ENCODE results near the gene PHLDB3.
"Not testable (repeated sequence)": the region's sequence is repeated elsewhere in the genome, so short reads cannot be mapped to it uniquely, and the experiment has no call there.

PHLDB3 gene

DNA sequence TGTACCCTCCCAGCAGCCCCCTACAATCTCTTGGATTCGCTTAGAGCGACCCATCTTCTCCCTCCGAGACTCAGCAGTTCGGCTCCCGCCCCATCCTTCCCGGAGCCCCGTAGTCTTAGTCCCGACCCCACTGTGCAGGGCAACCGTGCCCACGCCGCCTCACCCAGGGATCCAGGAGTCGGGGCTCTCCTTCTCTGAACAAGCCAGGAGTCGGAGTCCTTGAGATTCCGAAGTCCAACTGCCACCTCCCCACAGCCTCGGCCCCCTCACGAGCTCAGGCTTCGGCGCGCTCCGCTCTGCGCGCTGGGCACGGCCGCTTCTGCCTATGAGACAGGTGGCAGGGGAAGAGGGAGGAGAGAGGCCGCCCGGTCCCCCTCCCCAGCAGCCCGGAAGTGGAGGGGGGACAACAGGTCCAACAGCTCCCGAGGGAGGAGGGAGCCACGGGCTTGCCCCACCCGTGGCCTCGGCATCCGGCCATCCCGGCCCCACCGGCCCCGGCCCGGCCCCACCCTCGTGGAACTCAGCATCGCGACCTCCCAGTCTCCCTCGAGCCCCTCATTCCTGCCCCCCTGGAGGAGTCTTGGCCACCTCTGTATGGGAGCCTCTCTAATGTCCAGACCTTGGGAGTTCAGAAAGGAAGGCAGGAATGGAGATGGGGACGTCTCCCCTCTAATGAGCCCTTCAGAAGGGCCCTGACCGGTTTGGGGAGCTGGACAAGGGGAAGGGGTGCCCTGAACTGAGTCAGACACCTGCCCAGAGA, at the start of gene PHLDB3:
PHLDB3 (minus strand) TSS at position 321 of the 760 bp plus-strand sequence. CDS start 628 bp downstream, outside the sequence.
- no peak for FAIRE-seq

DNA sequence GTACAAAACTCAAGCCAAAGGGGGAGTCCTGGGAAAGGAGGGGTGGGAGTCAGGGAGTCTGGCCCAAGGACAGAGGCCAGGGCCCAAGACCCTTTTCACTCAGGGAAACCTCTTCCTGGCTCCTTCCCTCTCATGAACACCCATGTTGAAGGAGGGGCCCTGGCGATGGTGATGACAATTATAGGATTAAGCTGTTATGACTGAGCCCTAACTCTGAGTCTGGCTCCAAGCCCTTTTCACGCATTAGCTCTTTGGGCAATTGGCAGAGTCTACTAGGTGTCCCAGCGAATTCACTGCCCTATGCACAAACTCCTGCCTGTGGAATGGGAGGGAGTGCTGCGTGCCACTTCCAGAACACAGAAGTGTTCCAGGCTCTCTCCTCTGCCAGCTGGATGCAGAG, 49.1 kb upstream of the PHLDB3 start:
- FAIRE-seq = no peak

DNA sequence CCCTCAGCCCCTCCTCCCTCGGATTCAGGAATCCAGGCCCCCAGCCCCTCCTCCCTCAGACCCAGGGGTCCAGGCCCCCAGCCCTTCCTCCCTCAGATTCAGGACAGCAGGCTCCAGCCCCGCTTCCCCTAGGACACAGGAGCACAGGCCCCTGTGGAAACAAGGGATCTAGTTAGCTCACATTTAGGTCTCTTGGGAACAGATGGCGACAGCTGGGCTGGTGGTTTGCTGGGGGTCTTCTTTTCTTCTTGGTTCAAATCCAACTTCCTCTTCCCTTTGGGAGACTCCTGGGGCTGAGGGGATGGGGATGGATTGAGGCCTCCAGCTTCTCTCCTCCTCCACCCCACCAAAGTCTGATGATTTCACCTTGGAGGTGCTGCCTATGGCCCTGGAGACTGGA, 48.1 kb upstream of the PHLDB3 start:
- no peak for FAIRE-seq

GRCh38 chr19:43552198-43552450, 47.6 kb upstream of the PHLDB3 start:
- no peak for FAIRE-seq

DNA sequence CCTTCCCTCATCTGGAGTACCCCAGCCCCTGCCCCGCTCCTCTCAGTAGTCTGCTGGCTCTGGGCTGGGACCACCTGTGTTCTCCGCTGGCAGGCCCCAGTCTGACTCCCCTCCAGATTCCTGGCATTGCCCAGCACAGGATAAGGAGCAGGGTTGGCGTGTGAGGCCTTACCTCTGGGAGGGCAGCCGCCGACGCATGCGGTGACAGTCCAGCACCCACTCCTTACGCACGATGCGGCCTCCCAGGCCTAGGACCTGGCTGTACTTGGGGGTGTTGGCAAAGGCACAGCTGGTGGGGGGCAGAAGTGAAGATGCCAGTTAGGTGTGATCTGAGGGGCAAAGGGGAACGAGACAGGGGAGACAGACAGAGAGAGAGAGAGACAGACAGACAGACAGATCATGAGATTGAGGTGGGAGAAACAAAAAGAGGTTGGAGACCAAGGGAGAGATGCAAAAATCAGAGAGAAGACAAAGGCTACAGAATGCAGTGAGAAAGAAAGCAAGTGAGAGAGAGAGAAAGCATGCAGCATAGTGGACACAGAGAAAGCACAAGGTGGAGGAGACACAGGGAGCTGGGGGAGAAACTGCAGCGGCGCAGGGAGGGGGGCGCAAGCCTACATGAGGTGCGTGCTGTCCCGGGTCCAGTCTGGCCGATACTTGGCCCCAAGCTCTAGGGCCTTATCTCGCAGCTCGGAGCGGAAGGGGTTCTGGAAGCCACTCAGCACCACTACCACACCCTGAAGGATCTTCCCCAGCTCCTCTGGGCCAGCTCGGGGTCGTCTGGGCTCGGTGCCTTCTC, 47.1 kb upstream of the PHLDB3 start:
- FAIRE-seq = no peak

GRCh38 chr19:43548706-43549105, 44.2 kb upstream of the PHLDB3 start:
- FAIRE-seq = no peak

DNA sequence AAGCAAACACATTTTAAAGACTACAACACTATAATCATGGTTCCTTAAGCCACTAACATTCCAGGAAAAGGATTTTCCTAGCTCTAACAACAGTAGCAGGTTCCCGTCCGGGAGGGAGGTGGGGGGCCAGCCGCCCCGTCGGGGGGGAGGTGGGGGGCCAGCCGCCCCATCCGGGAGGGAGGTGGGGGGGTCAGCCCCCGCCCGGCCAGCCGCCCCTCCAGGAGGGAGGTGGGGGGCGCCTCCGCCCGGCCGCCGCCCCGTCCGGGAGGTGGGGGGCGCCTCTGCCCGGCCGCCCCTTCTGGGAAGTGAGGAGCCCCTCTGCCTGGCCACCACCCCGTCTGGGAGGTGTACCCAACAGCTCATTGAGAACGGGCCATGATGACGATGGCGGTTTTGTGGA, 43.4 kb upstream of the PHLDB3 start:
- FAIRE-seq = not testable (repeated sequence)

DNA sequence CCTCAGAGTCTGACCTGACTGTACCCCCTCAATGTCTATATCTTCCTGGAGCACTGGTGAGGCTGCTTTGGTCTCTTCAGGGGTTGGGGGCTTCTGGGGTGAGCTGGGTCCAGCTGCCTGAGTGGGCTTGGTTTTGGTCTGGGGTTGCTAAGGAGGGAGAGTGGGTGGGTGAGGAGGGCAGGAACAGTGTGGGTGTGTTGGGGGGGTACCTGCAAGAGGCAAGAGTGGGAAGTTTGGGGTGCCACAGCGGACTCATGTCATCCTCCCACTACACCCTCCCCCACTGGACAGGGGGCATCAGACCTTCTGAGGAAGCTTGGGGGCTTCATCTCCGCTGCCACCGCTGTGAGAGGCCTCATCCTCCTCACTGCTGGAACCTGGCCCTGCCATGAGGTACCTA, 42.0 kb upstream of the PHLDB3 start:
- FAIRE-seq = no peak

- no peak for FAIRE-seq
These were observed 41.4 kb upstream of the PHLDB3 start for GRCh38 chr19:43545981-43546380.

- FAIRE-seq = no peak
These were observed 40.7 kb upstream of the PHLDB3 start for GRCh38 chr19:43545276-43545675.

GRCh38 chr19:43544077-43544476, 39.5 kb upstream of the PHLDB3 start:
- no peak for FAIRE-seq

DNA sequence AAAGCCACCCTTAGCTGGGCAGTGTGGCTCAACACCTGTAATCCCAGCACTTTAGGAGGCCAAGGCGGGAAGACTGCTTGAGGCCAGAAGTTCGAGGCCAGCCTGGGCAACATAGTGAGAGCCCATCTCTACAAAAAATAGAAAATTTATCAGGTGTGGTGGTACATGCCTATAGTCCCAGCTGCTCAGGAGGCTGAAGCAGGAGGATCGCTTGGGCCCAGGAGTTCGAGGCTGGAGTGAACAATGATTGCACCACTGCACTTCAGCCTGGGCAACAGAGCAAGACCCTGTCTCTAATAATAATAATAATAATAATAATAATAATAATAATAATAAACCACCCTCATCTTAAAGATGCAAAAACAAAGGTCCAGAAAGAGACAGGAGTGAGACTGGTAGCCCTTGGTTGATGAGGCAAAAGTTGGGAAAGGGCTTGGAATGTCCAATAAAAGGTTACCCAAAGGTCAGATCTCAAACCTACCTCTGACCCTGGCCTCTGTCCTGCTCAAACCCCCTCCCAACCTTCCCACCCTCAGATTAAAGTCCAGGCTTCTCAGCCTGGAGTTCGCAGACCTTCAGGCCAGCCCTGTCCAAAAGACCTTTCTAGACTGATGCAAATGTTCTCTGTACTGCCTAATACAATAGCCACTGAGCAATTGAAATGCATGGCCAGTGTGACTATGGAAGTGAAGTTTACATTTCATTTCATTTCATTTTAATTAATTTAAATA, 37.5 kb upstream of the PHLDB3 start:
- FAIRE-seq = no peak

DNA sequence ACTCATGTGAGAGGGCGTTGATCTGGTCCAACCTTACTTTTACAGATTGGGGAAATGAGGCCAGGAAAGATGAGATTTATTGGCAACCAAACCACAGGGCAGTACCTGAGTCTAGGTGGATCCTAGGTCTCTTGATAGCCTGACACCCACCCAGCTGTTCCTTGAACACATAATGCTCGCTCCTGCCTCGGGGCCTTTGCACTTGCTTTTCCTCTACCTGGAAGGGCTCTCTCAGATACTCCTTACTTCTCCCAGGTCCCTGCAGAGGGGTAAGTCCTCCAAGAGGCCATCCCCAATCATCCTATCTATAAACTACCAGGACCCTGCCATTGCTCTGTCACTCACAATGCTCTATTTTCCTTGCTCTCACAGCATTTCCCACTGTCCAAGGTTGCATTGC, 35.8 kb upstream of the PHLDB3 start:
- no peak for FAIRE-seq

DNA sequence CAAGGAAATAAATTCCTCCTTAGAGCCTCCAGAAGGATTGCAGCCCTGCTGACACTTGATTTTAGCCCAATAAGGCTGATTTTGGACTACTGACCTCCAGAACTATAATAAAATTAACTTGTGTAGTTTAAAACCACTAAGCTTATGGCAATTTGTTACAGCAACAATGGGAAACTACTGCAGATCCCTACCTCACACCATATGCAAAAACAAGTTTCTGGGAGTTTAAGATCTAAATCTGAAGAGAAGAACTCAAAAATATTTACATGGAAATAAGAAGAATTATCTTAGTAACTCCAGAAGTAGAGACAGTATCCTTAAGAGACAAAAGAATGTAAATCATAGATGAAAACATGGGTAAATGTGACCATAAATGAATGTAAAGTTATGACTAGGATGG, 34.4 kb upstream of the PHLDB3 start:
- no peak for FAIRE-seq

DNA sequence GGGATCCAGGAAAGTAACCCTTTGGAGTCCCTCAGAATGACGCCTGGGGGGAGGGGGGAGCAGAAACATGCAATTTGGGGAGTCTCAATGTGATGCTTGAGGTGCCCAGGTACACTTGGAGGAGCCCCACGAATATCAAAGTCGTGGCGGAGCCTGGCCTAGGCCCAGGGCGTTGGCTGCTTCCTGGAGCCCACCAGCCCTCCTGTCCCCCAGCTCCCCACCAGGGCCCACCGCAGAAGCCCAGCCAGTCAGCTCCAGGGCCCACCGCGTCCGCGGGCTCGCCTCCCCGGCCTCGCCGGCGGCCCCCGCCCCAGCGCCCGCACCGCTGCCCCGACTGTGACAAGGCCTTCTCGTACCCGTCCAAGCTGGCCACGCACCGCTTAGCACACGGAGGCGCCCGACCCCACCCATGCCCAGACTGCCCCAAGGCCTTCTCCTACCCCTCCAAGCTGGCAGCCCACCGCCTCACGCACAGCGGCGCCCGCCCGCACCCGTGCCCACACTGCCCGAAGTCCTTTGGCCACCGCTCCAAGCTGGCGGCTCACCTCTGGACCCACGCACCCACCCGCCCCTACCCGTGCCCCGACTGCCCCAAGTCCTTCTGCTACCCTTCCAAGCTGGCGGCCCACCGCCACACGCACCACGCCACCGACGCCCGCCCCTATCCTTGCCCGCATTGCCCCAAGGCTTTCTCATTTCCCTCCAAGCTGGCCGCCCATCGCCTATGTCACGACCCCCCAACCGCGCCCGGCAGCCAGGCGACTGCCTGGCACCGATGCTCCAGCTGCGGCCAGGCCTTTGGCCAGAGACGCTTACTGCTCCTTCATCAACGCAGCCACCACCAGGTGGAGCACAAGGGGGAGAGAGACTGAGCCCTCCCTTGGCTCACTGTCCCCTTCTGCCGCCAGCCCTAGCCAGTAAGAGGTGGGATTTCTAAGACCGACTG, 30.5 kb upstream of the PHLDB3 start:
- FAIRE-seq = no peak

DNA sequence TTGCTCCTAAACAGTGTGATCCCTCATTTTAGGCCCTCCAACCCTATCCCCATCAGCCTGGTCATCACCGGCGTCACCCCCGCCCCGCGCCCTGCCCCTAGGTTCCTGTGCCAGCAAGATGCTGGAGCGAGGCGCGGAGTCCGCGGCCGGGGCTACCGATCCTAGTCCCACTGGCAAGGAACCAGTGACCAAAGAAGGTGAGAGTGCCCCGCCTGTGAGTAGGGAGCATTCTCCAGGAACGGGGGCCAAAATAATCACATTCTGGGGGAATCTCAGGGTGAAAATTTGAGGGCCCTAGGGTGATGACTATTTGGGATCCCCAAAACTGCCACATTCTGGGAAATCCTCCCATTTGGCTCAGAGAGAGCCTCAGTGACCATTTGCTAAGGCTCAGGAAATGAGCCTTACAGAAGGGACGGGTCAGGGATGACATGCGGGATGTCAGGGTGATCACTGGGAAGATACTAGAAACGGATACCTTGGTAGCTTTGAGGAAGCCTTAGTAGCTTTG, 29.8 kb upstream of the PHLDB3 start:
- no peak for FAIRE-seq

DNA sequence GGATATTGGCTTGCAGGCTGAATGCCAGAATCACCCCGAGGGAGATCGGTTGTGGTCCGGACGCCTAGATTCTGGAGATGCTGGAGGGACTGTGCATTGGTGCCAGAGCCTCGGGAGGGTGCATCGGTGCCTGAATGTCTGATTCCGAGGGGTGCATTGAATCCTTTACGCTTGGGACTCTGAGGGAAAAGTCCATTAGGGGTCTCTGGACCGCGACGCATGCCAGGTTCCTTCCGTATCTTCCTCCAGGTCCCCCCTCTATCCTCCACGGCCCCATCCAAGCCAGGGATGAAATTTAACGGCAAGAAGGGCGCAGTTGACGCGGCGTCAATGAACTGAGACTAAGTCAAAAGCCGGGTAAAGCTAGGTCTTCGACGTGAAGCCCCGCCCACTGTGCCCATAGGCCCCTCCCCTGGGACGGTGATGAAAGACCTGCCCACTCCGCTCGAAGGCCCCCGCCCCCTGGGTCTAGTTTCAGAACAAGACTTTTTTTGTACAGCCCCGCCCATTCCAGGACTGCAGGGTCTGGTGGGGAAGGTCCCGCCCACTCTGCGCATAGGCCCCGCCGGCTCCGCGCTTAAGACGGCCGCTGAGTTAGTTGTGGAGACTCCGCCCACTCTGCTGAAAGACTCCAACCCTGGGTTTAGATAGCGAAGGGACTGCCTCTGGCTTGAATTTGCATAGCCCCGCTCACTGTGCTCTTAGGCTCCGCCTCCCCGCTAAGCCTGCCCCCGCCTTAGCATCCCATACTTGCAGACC, 29.2 kb upstream of the PHLDB3 start:
- FAIRE-seq = peak; percentile 98

DNA sequence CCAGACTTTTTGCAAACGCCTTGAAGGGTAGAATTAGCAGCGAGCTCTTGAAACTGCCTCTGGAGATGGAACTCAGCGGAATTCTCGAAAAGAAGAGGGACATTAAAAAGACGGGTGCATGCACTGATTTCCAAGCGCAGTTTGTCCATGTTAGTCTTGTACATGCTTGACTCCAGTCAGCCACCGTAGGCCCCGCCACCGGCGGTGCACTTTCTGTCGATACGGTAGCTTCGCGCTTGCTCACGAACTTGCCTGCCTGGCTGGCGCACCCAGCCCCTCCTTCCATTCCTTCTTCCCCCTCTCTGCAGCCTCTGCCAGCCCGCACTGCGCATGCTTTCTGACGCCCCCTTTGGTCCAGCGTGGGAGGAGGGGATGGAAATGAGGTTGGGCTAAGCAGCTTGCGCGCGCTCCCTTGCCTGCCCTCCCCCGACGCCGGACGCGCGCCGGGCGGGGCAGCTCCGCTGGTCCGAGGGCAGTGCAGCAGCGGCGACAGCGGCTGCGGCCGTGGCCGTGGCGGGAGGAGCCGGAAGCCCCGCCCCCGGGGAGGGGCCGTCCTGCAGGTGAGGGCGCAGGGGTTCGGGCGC, 28.5 kb upstream of the PHLDB3 start, which contains the start of gene ZNF575:
ZNF575 (plus strand) TSS at position 227 of the 584 bp plus-strand sequence. CDS start 1,235 bp downstream, outside the sequence.
- peak; percentile 61 for FAIRE-seq

GRCh38 chr19:43532571-43532961, 28.0 kb upstream of the PHLDB3 start:
- FAIRE-seq = no peak

GRCh38 chr19:43527860-43528622, 23.5 kb upstream of the PHLDB3 start:
- no peak for FAIRE-seq

All from TTC549 (cell line).